OCI-LY7 (cell line): ENCODE data around the gene SLC2A3. TPM values are rescaled to one million over a fixed set of nuclear protein-coding genes. Genes with fewer than 3 reads are reported as not detected.
"Not testable (repeated sequence)": the region's sequence is repeated elsewhere in the genome, so short reads cannot be mapped to it uniquely, and the experiment has no call there.

ENCODE experiments used
- Bru-seq: library from RNA; stranded (reverse); fragments of 400-500 nt; gene quantifications from one replicate; lab custom pipeline; 2021; lab: Mats Ljungman, UMichigan
- BruChase-seq, 2 experiments: library from RNA; stranded (reverse); fragments of 400-500 nt; gene quantifications; one replicate each; lab custom pipeline; 2021; lab: Mats Ljungman, UMichigan
- BruUV-seq: library from RNA; stranded (reverse); fragments of 400-500 nt; replicated peaks from 2 replicates; lab custom pipeline; 2021; lab: Mats Ljungman, UMichigan
- CTCF ChIA-PET: fragments of 300-600 bp; sonication (Branson Sonifier 250); formaldehyde crosslinking; loops from one replicate; lab custom pipeline; 2022; ENCODE audit warnings: antibody characterized with exemption; ENCODE audit not compliant: unreplicated experiment; lab: Charles Lee
- POLR2A ChIA-PET: fragments of 300-600 bp; sonication (Branson Sonifier 250); formaldehyde crosslinking; loops from one replicate; lab custom pipeline; 2022; ENCODE audit warnings: antibody characterized with exemption; lab: Charles Lee
- DNase-seq: peaks from one replicate; pipeline ENCODE4 v3.0.0-alpha.2; 2015; ENCODE audit warnings: low spot score
- H2AFZ ChIP-seq: fragments of 200-600 bp; sonication (generic), shearing (Covaris generic); 2 replicates; pipeline ENCODE4 v1.6.1; 2014; ENCODE audit warnings: mild to moderate bottlenecking, antibody characterized with exemption, low read length, moderate library complexity
- H3K27ac ChIP-seq: fragments of 200-600 bp; sonication (generic); 2 replicates; pipeline ENCODE4 v1.5.1; 2014; ENCODE audit warnings: mixed run types, low read depth, mild to moderate bottlenecking, moderate library complexity, low read length, inconsistent platforms; ENCODE audit not compliant: poor library complexity, severe bottlenecking
- H3K36me3 ChIP-seq: fragments of 200-600 bp; sonication (generic); 2 replicates; pipeline ENCODE4 v1.6.1; 2014; ENCODE audit warnings: mild to moderate bottlenecking, antibody characterized with exemption, low read length, moderate library complexity, mixed read lengths; ENCODE audit not compliant: insufficient read depth
- H3K4me1 ChIP-seq: fragments of 200-600 bp; sonication (generic); 2 replicates; pipeline ENCODE4 v1.5.1; 2014; ENCODE audit warnings: mild to moderate bottlenecking, low read length; ENCODE audit not compliant: insufficient read depth, poor library complexity, severe bottlenecking
- H3K4me2 ChIP-seq: fragments of 200-600 bp; sonication (generic); 2 replicates; pipeline ENCODE4 v1.6.1; 2014; ENCODE audit warnings: mild to moderate bottlenecking, low read length
- H3K4me3 ChIP-seq: fragments of 200-600 bp; sonication (generic); 2 replicates; pipeline ENCODE4 v1.5.1; 2014; ENCODE audit warnings: mild to moderate bottlenecking, low read depth, low read length; ENCODE audit not compliant: poor library complexity, severe bottlenecking
- H3K79me2 ChIP-seq: fragments of 200-600 bp; sonication (generic); 2 replicates; pipeline ENCODE4 v1.6.1; 2016; ENCODE audit warnings: low read depth, mild to moderate bottlenecking, low read length, moderate library complexity, mixed read lengths; ENCODE audit not compliant: insufficient read depth
- H3K9me2 ChIP-seq: fragments of 200-600 bp; sonication (generic); 2 replicates; pipeline ENCODE4 v1.6.1; 2016; ENCODE audit warnings: mild to moderate bottlenecking, low read length, mixed read lengths; ENCODE audit not compliant: insufficient read depth
- H3K9me3 ChIP-seq: fragments of 200-600 bp; sonication (generic); 2 replicates; pipeline ENCODE4 v1.6.1; 2014; ENCODE audit warnings: mild to moderate bottlenecking, mixed run types, low read length, mixed read lengths
- H4K20me1 ChIP-seq: fragments of 200-600 bp; sonication (generic); 2 replicates; pipeline ENCODE4 v1.6.1; 2014; ENCODE audit warnings: mild to moderate bottlenecking, antibody characterized with exemption, low read length, moderate library complexity, mixed read lengths; ENCODE audit not compliant: insufficient read depth
- CTCF ChIP-seq: fragments of 200-600 bp; sonication (generic); conservative IDR thresholded peaks from 2 replicates; pipeline ENCODE4 v1.5.1; 2014; ENCODE audit warnings: mild to moderate bottlenecking, antibody characterized with exemption, low read length, moderate library complexity, mixed read lengths
- EZH2phosphoT487 ChIP-seq: fragments of 200-600 bp; sonication (generic); IDR thresholded peaks from 2 replicates; pipeline ENCODE4 v1.6.1; 2018; ENCODE audit warnings: low read depth, borderline replicate concordance, mild to moderate bottlenecking, mixed run types, antibody characterized with exemption, low read length, moderate library complexity, mixed read lengths
- intact Hi-C: fragments of 100-400 bp; cut with micrococcal nuclease; formaldehyde crosslinking; loops from one replicate; pipeline ENCODE4 v1.10.0; 2022; ENCODE audit not compliant: unreplicated experiment
- long read RNA-seq: library from polyadenylated mRNA; stranded (forward); transcript quantifications from one replicate; pipeline ENCODE4 v2.0.0, GENCODE V29; 2022
- total RNA-seq, 2 experiments: library from RNA; depleted of rRNA in 1 of 2; stranded (reverse); fragments of >200 nt in 1 of 2; shearing (Covaris generic) in 1 of 2; gene quantifications; 2 replicates each; pipeline ENCODE4 v1.2.3, GENCODE V29; 2014 to 2022

Gene SLC2A3
- 3.7 and 3.9 TPM in 2 replicates for total RNA-seq (2014; rRNA removed; shearing (Covaris generic))
- 16.3 and 17.9 TPM in 2 replicates for total RNA-seq (2022)
- percentile 59 among the genes with signal in this experiment for Bru-seq, nascent RNA
- percentile 52 among the genes with signal in this experiment for BruChase-seq, experiment 1, labeled RNA remaining after a 6-hour chase
- BruChase-seq, experiment 2, labeled RNA remaining after a 2-hour chase = percentile 73 among the genes with signal in this experiment
- long read RNA-seq, partial matches to known transcripts = 1 of 5 reads
- long read RNA-seq, other reads (novel, unspliced or antisense) = 0 of 5 reads

- Histone ChIP-seq H4K20me1 (no peaks in the 10 kb centered on the region), H3K9me3 (no peaks in the 10 kb centered on the region), H3K27ac (peak within 1 kb of the TSS; percentile 72), H3K79me2 (peaks cover 20% of the 10 kb centered on the region; the same call in 1 of the 2 replicates), H3K4me1 (peaks cover 28% of the 10 kb centered on the region), H3K36me3 (peaks cover 15% of the 10 kb centered on the region; the same call in 1 of the 2 replicates), H3K9me2 (no peaks in the 10 kb centered on the region), H3K4me3 (peak within 1 kb of the TSS; percentile 72), H3K4me2 (peak within 1 kb of the TSS; percentile 87), H2AFZ (peak within 1 kb of the TSS; percentile 96)
- POLR2A ChIA-PET = interaction anchor here (0.6 to 7.1 kb wide), 8 partner anchors 22 to 294 kb away, joined by 3 to 109 read pairs (median 3); no protein-coding TSS in a partner anchor
- CTCF ChIA-PET = interaction anchor here (2.8 kb wide), 1 partner anchor 25 kb away, joined by 17 read pairs; no protein-coding TSS in a partner anchor
- DNase-seq = peak; percentile 79
- TF ChIP-seq EZH2phosphoT487 (no peak), CTCF (no peak)
- intact Hi-C loops = loop anchor here (1.0 to 5.0 kb wide), 3 partner anchors 24 to 294 kb away; no protein-coding TSS in a partner anchor
- BruUV-seq = TSS peak; percentile 94
Observed at GRCh38 chr12:7935590-7936581, at the start of gene SLC2A3. SLC2A3 (minus strand) TSS chr12:7936187; CDS start chr12:7936034, 153 bp downstream.

- CTCF ChIA-PET = no interaction called here
- Histone ChIP-seq H3K36me3 (no peaks in the 10 kb centered on the region), H3K4me1 (peaks cover 2% of the 10 kb centered on the region), H2AFZ (no peak overlapping the region), H3K79me2 (no peaks in the 10 kb centered on the region), H3K27ac (no peak overlapping the region), H4K20me1 (no peaks in the 10 kb centered on the region), H3K9me3 (no peaks in the 10 kb centered on the region), H3K9me2 (no peaks in the 10 kb centered on the region), H3K4me2 (no peak overlapping the region), H3K4me3 (no peak overlapping the region)
- POLR2A ChIA-PET = interaction anchor here (0.6 kb wide), 1 partner anchor 18 kb away, joined by 3 read pairs; no protein-coding TSS in a partner anchor
- DNase-seq = no peak
- no peak for TF ChIP-seq CTCF
- TF ChIP-seq EZH2phosphoT487 = no peak
- no TSS peak for BruUV-seq
- intact Hi-C loops = no loop called here
Observed at GRCh38 chr12:7984900-7985299, 48.9 kb upstream of the SLC2A3 start.

GRCh38 chr12:7983460-7983859 lies 47.5 kb upstream of the SLC2A3 start:
- intact Hi-C loops, H3K9me2 ChIP-seq, DNase-seq, BruUV-seq, H3K4me1 ChIP-seq, H3K4me3 ChIP-seq, H3K79me2 ChIP-seq, H3K36me3 ChIP-seq, H3K4me2 ChIP-seq, H3K9me3 ChIP-seq, H4K20me1 ChIP-seq, H3K27ac ChIP-seq, H2AFZ ChIP-seq: not testable (repeated sequence)
- POLR2A ChIA-PET = interaction anchor here (0.7 to 1.4 kb wide), 3 partner anchors 12 to 77 kb away, joined by 3 to 5 read pairs (median 3); partner anchors contain the start of gene FOXJ2
- CTCF ChIA-PET = interaction anchor here (1.5 kb wide), 1 partner anchor 50 kb away, joined by 3 read pairs; no protein-coding TSS in a partner anchor

GRCh38 chr12:7983019-7983418 lies 47.0 kb upstream of the SLC2A3 start:
- H3K4me1 ChIP-seq, H2AFZ ChIP-seq, H4K20me1 ChIP-seq, H3K9me2 ChIP-seq, H3K9me3 ChIP-seq, BruUV-seq, H3K36me3 ChIP-seq, intact Hi-C loops, H3K79me2 ChIP-seq, H3K27ac ChIP-seq, H3K4me2 ChIP-seq, DNase-seq, H3K4me3 ChIP-seq: not testable (repeated sequence)
- CTCF ChIA-PET = interaction anchor here (1.5 kb wide), 1 partner anchor 49 kb away, joined by 3 read pairs; no protein-coding TSS in a partner anchor
- POLR2A ChIA-PET = interaction anchor here (0.7 to 1.4 kb wide), 3 partner anchors 12 to 77 kb away, joined by 3 to 5 read pairs (median 3); partner anchors contain the start of gene FOXJ2
